ENCODE data around the gene RNF114. TPM values are rescaled to one million over a fixed set of nuclear protein-coding genes. Genes with fewer than 3 reads are reported as not detected.
A peak's percentile ranks its signal among the peaks of the same experiment; 100 is the strongest.
"Not testable (repeated sequence)": the region's sequence is repeated elsewhere in the genome, so short reads cannot be mapped to it uniquely, and the experiment has no call there.

Gene RNF114
- total RNA-seq, 2 experiments from 2014 or later = 75.8 TPM

- ATAC-seq (ENCODE audit: low read depth) = peak; percentile 25
- peak overlapping the region; percentile 49 for H3K4me3 Mint-ChIP-seq
These were observed 42.7 kb upstream of the RNF114 start for GRCh38 chr20:49893242-49894072.

GRCh38 chr20:49894073-49894470 lies 42.1 kb upstream of the RNF114 start:
- Mint-ChIP-seq H3K27me3 (no peaks in the 10 kb centered on the region), H3K36me3 (peaks cover 3% of the 10 kb centered on the region), H3K4me3 (peak overlapping the region; percentile 49), H3K27ac (peak overlapping the region; percentile 72), H3K9me3 (no peaks in the 10 kb centered on the region), H3K4me1 (peaks cover 16% of the 10 kb centered on the region)
- POLR2A ChIA-PET = no interaction called here
- ATAC-seq (ENCODE audit: low read depth) = peak; percentile 43
- no peak for DNase-seq

More at GRCh38 chr20:49893242-49894072, 42.7 kb upstream of the RNF114 start:
- peaks cover 4% of the 10 kb centered on the region for H3K36me3 Mint-ChIP-seq
- H3K27me3 Mint-ChIP-seq = no peaks in the 10 kb centered on the region
- peak overlapping the region; percentile 72 for H3K27ac Mint-ChIP-seq
- no peak for DNase-seq
- POLR2A ChIA-PET = no interaction called here
- H3K4me1 Mint-ChIP-seq = peaks cover 20% of the 10 kb centered on the region
- no peaks in the 10 kb centered on the region for H3K9me3 Mint-ChIP-seq

GRCh38 chr20:49895474-49896093 lies 40.6 kb upstream of the RNF114 start:
- H3K27me3 Mint-ChIP-seq; H3K4me3 Mint-ChIP-seq; ATAC-seq (ENCODE audit: low read depth); POLR2A ChIA-PET; H3K36me3 Mint-ChIP-seq; H3K9me3 Mint-ChIP-seq; H3K27ac Mint-ChIP-seq; DNase-seq: not testable (repeated sequence)
- peaks cover 12% of the 10 kb centered on the region for H3K4me1 Mint-ChIP-seq

GRCh38 chr20:49896204-49896603 lies 40.0 kb upstream of the RNF114 start:
- Mint-ChIP-seq H3K36me3 (no peaks in the 10 kb centered on the region), H3K27me3 (no peaks in the 10 kb centered on the region), H3K4me1 (peaks cover 12% of the 10 kb centered on the region), H3K9me3 (no peaks in the 10 kb centered on the region), H3K4me3 (no peak overlapping the region), H3K27ac (no peak overlapping the region)
- ATAC-seq (ENCODE audit: low read depth) (no peak), DNase-seq (no peak)
- POLR2A ChIA-PET = no interaction called here

GRCh38 chr20:49899541-49900383 lies 36.4 kb upstream of the RNF114 start:
- Mint-ChIP-seq H3K4me3 (no peak overlapping the region), H3K4me1 (peaks cover under 1% of the 10 kb centered on the region), H3K36me3 (peaks cover 2% of the 10 kb centered on the region), H3K9me3 (no peaks in the 10 kb centered on the region), H3K27me3 (no peaks in the 10 kb centered on the region), H3K27ac (no peak overlapping the region)
- POLR2A ChIA-PET = interaction anchor here (1.0 kb wide), 1 partner anchor 114 kb away, joined by 3 read pairs; no protein-coding TSS in a partner anchor
- ATAC-seq (ENCODE audit: low read depth) (no peak), DNase-seq (no peak)

GRCh38 chr20:49901588-49901987 lies 34.6 kb upstream of the RNF114 start:
- no peak overlapping the region for H3K27ac Mint-ChIP-seq
- H3K27me3 Mint-ChIP-seq = no peaks in the 10 kb centered on the region
- no peak overlapping the region for H3K4me3 Mint-ChIP-seq
- DNase-seq (no peak), ATAC-seq (ENCODE audit: low read depth) (no peak)
- no peaks in the 10 kb centered on the region for H3K4me1 Mint-ChIP-seq
- H3K9me3 Mint-ChIP-seq = no peaks in the 10 kb centered on the region
- H3K36me3 Mint-ChIP-seq = peaks cover 3% of the 10 kb centered on the region
- POLR2A ChIA-PET = no interaction called here

GRCh38 chr20:49904440-49905214 lies 31.6 kb upstream of the RNF114 start:
- no peaks in the 10 kb centered on the region for H3K27me3 Mint-ChIP-seq
- no peak overlapping the region for H3K27ac Mint-ChIP-seq
- ATAC-seq (ENCODE audit: low read depth) (no peak), DNase-seq (no peak)
- no peak overlapping the region for H3K4me3 Mint-ChIP-seq
- H3K36me3 Mint-ChIP-seq = peaks cover 8% of the 10 kb centered on the region
- H3K9me3 Mint-ChIP-seq = no peaks in the 10 kb centered on the region
- no peaks in the 10 kb centered on the region for H3K4me1 Mint-ChIP-seq
- POLR2A ChIA-PET = interaction anchor here (0.6 kb wide), 1 partner anchor 12 kb away, joined by 4 read pairs; no protein-coding TSS in a partner anchor

GRCh38 chr20:49905415-49906091 lies 30.6 kb upstream of the RNF114 start:
- POLR2A ChIA-PET = interaction anchor here (0.6 kb wide), 1 partner anchor 11 kb away, joined by 4 read pairs; no protein-coding TSS in a partner anchor
- Mint-ChIP-seq H3K27ac (no peak overlapping the region), H3K4me1 (no peaks in the 10 kb centered on the region), H3K4me3 (no peak overlapping the region), H3K36me3 (peaks cover 9% of the 10 kb centered on the region), H3K27me3 (no peaks in the 10 kb centered on the region), H3K9me3 (no peaks in the 10 kb centered on the region)
- ATAC-seq (ENCODE audit: low read depth) (no peak), DNase-seq (no peak)

- DNase-seq (no peak), ATAC-seq (ENCODE audit: low read depth) (no peak)
- Mint-ChIP-seq H3K36me3 (peaks cover 9% of the 10 kb centered on the region), H3K4me1 (no peaks in the 10 kb centered on the region), H3K9me3 (no peaks in the 10 kb centered on the region), H3K4me3 (no peak overlapping the region), H3K27ac (no peak overlapping the region), H3K27me3 (no peaks in the 10 kb centered on the region)
- POLR2A ChIA-PET = no interaction called here
These were observed 30.0 kb upstream of the RNF114 start for GRCh38 chr20:49906101-49906604.

GRCh38 chr20:49906615-49907154 lies 29.5 kb upstream of the RNF114 start:
- Mint-ChIP-seq H3K4me1 (no peaks in the 10 kb centered on the region), H3K36me3 (peaks cover 9% of the 10 kb centered on the region), H3K27ac (no peak overlapping the region), H3K9me3 (no peaks in the 10 kb centered on the region), H3K27me3 (no peaks in the 10 kb centered on the region), H3K4me3 (no peak overlapping the region)
- POLR2A ChIA-PET = no interaction called here
- ATAC-seq (ENCODE audit: low read depth) (no peak), DNase-seq (no peak)

GRCh38 chr20:49907405-49908257 lies 28.6 kb upstream of the RNF114 start:
- Mint-ChIP-seq H3K9me3 (no peaks in the 10 kb centered on the region), H3K4me1 (no peaks in the 10 kb centered on the region), H3K4me3 (no peak overlapping the region), H3K36me3 (peaks cover 8% of the 10 kb centered on the region), H3K27ac (no peak overlapping the region), H3K27me3 (no peaks in the 10 kb centered on the region)
- DNase-seq (no peak), ATAC-seq (ENCODE audit: low read depth) (no peak)
- POLR2A ChIA-PET = no interaction called here

Data from activated naive CD8-positive, alpha-beta T cell treated with anti-CD3 and anti-CD28 coated beads, Interleukin-2, amount 10 ng/mL, durations not matched to agents 7 days and 5 days (primary cell).